HG03575 (cell line): Measurements from ENCODE around the gene PIK3R2.
"Not testable (repeated sequence)": the region's sequence is repeated elsewhere in the genome, so short reads cannot be mapped to it uniquely, and the experiment has no call there.

Experiments used
- ATAC-seq: cut with Tn5 transposase; IDR thresholded peaks from one replicate; pipeline ENCODE4 v1.9.1; 2021; ENCODE audit not compliant: unreplicated experiment, insufficient number of reproducible peaks, low FRiP score; ENCODE audit errors: extremely low read depth

PIK3R2 gene

GRCh38 chr19:18150776-18151624 is 2.0 kb upstream of the PIK3R2 start:
- no peak for ATAC-seq

GRCh38 chr19:18152442-18152816 is 534 bp upstream of the PIK3R2 start:
- peak; percentile 57 for ATAC-seq

- no peak for ATAC-seq
These were observed 682 bp downstream of the PIK3R2 start for GRCh38 chr19:18153556-18154134.

- no peak for ATAC-seq
These were observed 2.4 kb downstream of the PIK3R2 start for GRCh38 chr19:18155095-18156087.

- no peak for ATAC-seq
These were observed 3.3 kb downstream of the PIK3R2 start for GRCh38 chr19:18156268-18156667.

GRCh38 chr19:18156841-18157464 is 4.0 kb downstream of the PIK3R2 start:
- ATAC-seq, result no peak

GRCh38 chr19:18157465-18158063 is 4.6 kb downstream of the PIK3R2 start:
- no peak for ATAC-seq

GRCh38 chr19:18158467-18158866 is 5.5 kb downstream of the PIK3R2 start:
- no peak for ATAC-seq

- not testable (repeated sequence) for ATAC-seq
These were observed 6.2 kb downstream of the PIK3R2 start for GRCh38 chr19:18159059-18159616.

GRCh38 chr19:18159810-18160209 is 6.8 kb downstream of the PIK3R2 start:
- ATAC-seq, result no peak

GRCh38 chr19:18160493-18160970 is 7.6 kb downstream of the PIK3R2 start:
- no peak for ATAC-seq

GRCh38 chr19:18160971-18161635 is 8.1 kb downstream of the PIK3R2 start:
- ATAC-seq, result no peak

GRCh38 chr19:18161636-18162002 is 8.7 kb downstream of the PIK3R2 start:
- no peak for ATAC-seq

- ATAC-seq, result no peak
These were observed 11.1 kb downstream of the PIK3R2 start for GRCh38 chr19:18164072-18164471.

- ATAC-seq, result no peak
These were observed 13.0 kb downstream of the PIK3R2 start for GRCh38 chr19:18165794-18166544.

GRCh38 chr19:18167011-18167410 is 14.0 kb downstream of the PIK3R2 start:
- ATAC-seq, result no peak

- no peak for ATAC-seq
These were observed 15.1 kb downstream of the PIK3R2 start for GRCh38 chr19:18167975-18168645.
